H9 (cell line): ENCODE results near the gene HMGCS2. TPM values are rescaled to one million over a fixed set of nuclear protein-coding genes. Genes with fewer than 3 reads are reported as not detected.
"Not testable (repeated sequence)": the region's sequence is repeated elsewhere in the genome, so short reads cannot be mapped to it uniquely, and the experiment has no call there.

Experiments used
- DNase-seq: peaks from one replicate; pipeline ENCODE4 v3.0.0-alpha.2; 2017
- H2AFZ ChIP-seq: one replicate; pipeline ENCODE4 v1.6.1; 2013; ENCODE audit warnings: mild to moderate bottlenecking, low read length, control low read depth, moderate library complexity
- H2AK5ac ChIP-seq: 2 replicates; pipeline ENCODE4 v1.6.1; 2013; ENCODE audit warnings: low read length, control low read depth, mixed read lengths; ENCODE audit not compliant: insufficient read length
- H2BK120ac ChIP-seq: one replicate; pipeline ENCODE4 v1.6.1; 2013; ENCODE audit warnings: low read depth, mild to moderate bottlenecking, low read length, control low read depth, inconsistent platforms; ENCODE audit not compliant: poor library complexity, severe bottlenecking
- H2BK12ac ChIP-seq: 2 replicates; pipeline ENCODE4 v1.6.1; 2013; ENCODE audit warnings: low read length, control low read depth, mixed read lengths, low read depth; ENCODE audit not compliant: insufficient read length
- H2BK15ac ChIP-seq: 2 replicates; pipeline ENCODE4 v1.6.1; 2013; ENCODE audit warnings: low read depth, low read length, control low read depth
- H2BK20ac ChIP-seq: one replicate; pipeline ENCODE4 v1.6.1; 2013; ENCODE audit warnings: low read depth, mild to moderate bottlenecking, low read length, control low read depth, inconsistent platforms; ENCODE audit not compliant: poor library complexity, severe bottlenecking
- H2BK5ac ChIP-seq: 2 replicates; pipeline ENCODE4 v1.6.1; 2013; ENCODE audit warnings: low read length, control low read depth, mixed read lengths; ENCODE audit not compliant: insufficient read length
- H3K14ac ChIP-seq: 2 replicates; pipeline ENCODE4 v1.6.1; 2013; ENCODE audit warnings: low read length, control low read depth; ENCODE audit not compliant: insufficient read depth
- H3K18ac ChIP-seq: 2 replicates; pipeline ENCODE4 v1.6.1; 2013; ENCODE audit warnings: low read depth, mild to moderate bottlenecking, mixed read lengths, low read length, control low read depth; ENCODE audit not compliant: insufficient read length
- H3K23ac ChIP-seq: 2 replicates; pipeline ENCODE4 v1.6.1; 2013; ENCODE audit warnings: low read length, control low read depth, mixed read lengths, low read depth; ENCODE audit not compliant: insufficient read length
- H3K23me2 ChIP-seq: 2 replicates; pipeline ENCODE4 v1.6.1; 2013; ENCODE audit warnings: low read depth, mild to moderate bottlenecking, mixed read lengths, low read length, control low read depth; ENCODE audit not compliant: insufficient read length, poor library complexity, severe bottlenecking
- H3K27ac ChIP-seq: 2 replicates; pipeline ENCODE4 v1.5.1; 2013; ENCODE audit warnings: low read length, control low read depth, mixed read lengths, low read depth; ENCODE audit not compliant: insufficient read length
- H3K27me3 ChIP-seq: 2 replicates; pipeline ENCODE4 v1.6.1; 2013; ENCODE audit warnings: low read length, control low read depth, inconsistent platforms; ENCODE audit not compliant: insufficient read depth
- H3K4ac ChIP-seq: 2 replicates; pipeline ENCODE4 v1.6.1; 2013; ENCODE audit warnings: low read depth, mild to moderate bottlenecking, control low read depth, inconsistent platforms, low read length, moderate library complexity
- H3K4me1 ChIP-seq: 2 replicates; pipeline ENCODE4 v1.6.1; 2013; ENCODE audit warnings: low read length, control low read depth, inconsistent platforms; ENCODE audit not compliant: insufficient read depth
- H3K4me2 ChIP-seq: 2 replicates; pipeline ENCODE4 v1.6.1; 2013; ENCODE audit warnings: low read length, control low read depth, mixed read lengths; ENCODE audit not compliant: insufficient read length, insufficient read depth
- H3K56ac ChIP-seq: 2 replicates; pipeline ENCODE4 v1.6.1; 2013; ENCODE audit warnings: low read depth, mild to moderate bottlenecking, mixed read lengths, low read length, control low read depth; ENCODE audit not compliant: insufficient read length
- H3K79me1 ChIP-seq: 2 replicates; pipeline ENCODE4 v1.6.1; 2013; ENCODE audit warnings: low read depth, mild to moderate bottlenecking, moderate library complexity, low read length, control low read depth, inconsistent platforms; ENCODE audit not compliant: insufficient read depth, poor library complexity, severe bottlenecking
- H3K79me2 ChIP-seq: 2 replicates; pipeline ENCODE4 v1.6.1; 2013; ENCODE audit warnings: low read length, control low read depth, inconsistent platforms; ENCODE audit not compliant: insufficient read depth
- H3K9ac ChIP-seq: 2 replicates; pipeline ENCODE4 v1.6.1; 2013; ENCODE audit warnings: low read length, control low read depth, mixed read lengths; ENCODE audit not compliant: insufficient read length; ENCODE audit errors: extremely low read depth
- H3K9me3 ChIP-seq: one replicate; pipeline ENCODE4 v1.6.1; 2013; ENCODE audit warnings: low read depth, low read length, inconsistent platforms; ENCODE audit not compliant: control insufficient read depth
- H3T11ph ChIP-seq: one replicate; pipeline ENCODE4 v1.6.1; 2013; ENCODE audit warnings: mild to moderate bottlenecking, low read length, control low read depth, inconsistent platforms
- H4K20me1 ChIP-seq: one replicate; pipeline ENCODE4 v1.6.1; 2013; ENCODE audit not compliant: control insufficient read depth, insufficient read length, insufficient read depth
- H4K5ac ChIP-seq: 2 replicates; pipeline ENCODE4 v1.6.1; 2013; ENCODE audit warnings: low read depth, mild to moderate bottlenecking, mixed read lengths, low read length, control low read depth; ENCODE audit not compliant: insufficient read length
- H4K8ac ChIP-seq: replicated peaks from 2 replicates; pipeline ENCODE4 v1.6.1; 2013; ENCODE audit warnings: low read length, control low read depth, mixed read lengths, low read depth; ENCODE audit not compliant: insufficient read length
- H4K91ac ChIP-seq: 2 replicates; pipeline ENCODE4 v1.6.1; 2013; ENCODE audit warnings: low read depth, mild to moderate bottlenecking, moderate library complexity, mixed read lengths, low read length, control low read depth; ENCODE audit not compliant: insufficient read length
- H3K27ac Mint-ChIP-seq, 3 experiments: 2 replicates in 2 of 3; 3 replicates in 1 of 3; pipeline ENCODE4 v1.8.0; 2020 to 2021; ENCODE audit warnings: mixed read lengths in 3 of 3, mild to moderate bottlenecking in 1 of 3, moderate library complexity in 1 of 3
- H3K27me3 Mint-ChIP-seq: 2 replicates; pipeline ENCODE4 v1.8.0; 2021; ENCODE audit warnings: low read depth, mild to moderate bottlenecking, moderate library complexity, mixed read lengths
- H3K36me3 Mint-ChIP-seq, 3 experiments: 2 replicates in 2 of 3; 3 replicates in 1 of 3; pipeline ENCODE4 v1.8.0; 2020 to 2021; ENCODE audit warnings: low read depth in 3 of 3, mixed read lengths in 3 of 3; ENCODE audit not compliant: insufficient read depth in 1 of 3
- H3K4me1 Mint-ChIP-seq, 2 experiments: 2 replicates each; pipeline ENCODE4 v1.8.0; 2020; ENCODE audit warnings: mixed read lengths in 2 of 2
- H3K4me3 Mint-ChIP-seq, 2 experiments: 2 replicates in 1 of 2; 3 replicates in 1 of 2; pipeline ENCODE4 v1.8.0; 2020 to 2021; ENCODE audit warnings: mild to moderate bottlenecking in 2 of 2, mixed read lengths in 2 of 2, moderate library complexity in 1 of 2
- H3K9me3 Mint-ChIP-seq, 2 experiments: 2 replicates in 1 of 2; 3 replicates in 1 of 2; pipeline ENCODE4 v1.8.0; 2020; ENCODE audit warnings: mild to moderate bottlenecking in 2 of 2, mixed read lengths in 2 of 2, moderate library complexity in 1 of 2
- WGBS: extraction: QIAGEN DNeasy Blood & Tissue Kit; methylation state at CpG from one replicate; pipeline ENCODE4 v1.1.7; 2013; ENCODE audit warnings: missing lambda C conversion rate, low lambda C conversion rate, mixed read lengths; ENCODE audit not compliant: insufficient read length; ENCODE audit errors: extremely low coverage; 5-methylcytosine and 5-hydroxymethylcytosine counted together
- total RNA-seq: library from RNA; stranded (reverse); gene quantifications from 2 replicates; pipeline ENCODE4 v1.2.1, GENCODE V29; 2021

HMGCS2 gene
- total RNA-seq, 1 experiment from 2014 or later: not detected

- not testable (repeated sequence) for H3K79me1 ChIP-seq, H3K27ac Mint-ChIP-seq, H3K4me1 ChIP-seq, H3K23ac ChIP-seq, H2BK120ac ChIP-seq, H3K14ac ChIP-seq, H2BK12ac ChIP-seq, DNase-seq, H3K79me2 ChIP-seq, H3K27ac ChIP-seq, H3K4me3 Mint-ChIP-seq, H2BK20ac ChIP-seq, H3K27me3 ChIP-seq, H3K4ac ChIP-seq, H3K4me2 ChIP-seq, H4K20me1 ChIP-seq, H3K56ac ChIP-seq, H3K18ac ChIP-seq, H2BK15ac ChIP-seq, H3K9me3 ChIP-seq, H4K8ac ChIP-seq, H3K9ac ChIP-seq, H2AFZ ChIP-seq, H4K5ac ChIP-seq, H3K27me3 Mint-ChIP-seq, H3K23me2 ChIP-seq, H4K91ac ChIP-seq, H2BK5ac ChIP-seq, H3T11ph ChIP-seq, H2AK5ac ChIP-seq
- whole genome bisulfite sequencing: no CpG with 5 or more reads among the region's 6 CpGs
- H3K4me1 Mint-ChIP-seq: peaks cover 6 to 23% of the 10 kb centered on the region in 2 experiments
- H3K36me3 Mint-ChIP-seq: peaks cover 3 to 20% (median 9%) of the 10 kb centered on the region in 3 experiments
- H3K9me3 Mint-ChIP-seq: peaks cover 14 to 16% of the 10 kb centered on the region in 2 experiments
Measured at GRCh38 chr1:119706599-119706998, 62.1 kb downstream of the HMGCS2 start.
